H1 (cell line): ENCODE results near the gene ZMIZ1. TPM values are rescaled to one million over a fixed set of nuclear protein-coding genes. Genes with fewer than 3 reads are reported as not detected.
A peak's percentile ranks its signal among the peaks of the same experiment; 100 is the strongest.

ENCODE experiments used
- CTCF ChIA-PET: fragments of 300-600 bp; sonication (Branson Sonifier 250); formaldehyde crosslinking; loops from one replicate; lab custom pipeline; 2021; ENCODE audit not compliant: partially characterized antibody; lab: Charles Lee
- POLR2A ChIA-PET: fragments of 300-600 bp; sonication (Branson Sonifier 250); formaldehyde crosslinking; loops from one replicate; lab custom pipeline; 2021; ENCODE audit warnings: inconsistent platforms; ENCODE audit not compliant: partially characterized antibody; lab: Charles Lee
- DNase-seq, 2 experiments: peaks; one replicate each; pipeline versions ENCODE4 v3.0.0 to v3.0.0-alpha.2; 2010 to 2022; ENCODE audit warnings: low spot score in 2 of 2, low read depth in 1 of 2, mixed read lengths in 1 of 2
- FAIRE-seq: peaks from 2 replicates; lab custom pipeline; 2011; peaks lifted over from hg19 to GRCh38; lab: Jason Lieb, UNC
- H2AFZ ChIP-seq: 2 replicates; pipeline ENCODE4 v1.8.1; 2012; ENCODE audit warnings: low read length, inconsistent platforms
- H2AK5ac ChIP-seq: 2 replicates; pipeline ENCODE4 v1.6.1; 2013; ENCODE audit warnings: low read depth, low read length
- H2BK120ac ChIP-seq: replicated peaks from 2 replicates; pipeline ENCODE3; 2013; ENCODE audit warnings: low read depth, low read length, inconsistent platforms
- H2BK12ac ChIP-seq: 2 replicates; pipeline ENCODE4 v1.6.1; 2013; ENCODE audit warnings: low read depth, low read length
- H2BK15ac ChIP-seq: 2 replicates; pipeline ENCODE4 v1.6.1; 2013; ENCODE audit warnings: low read length
- H2BK20ac ChIP-seq: 2 replicates; pipeline ENCODE4 v1.6.1; 2013; ENCODE audit warnings: low read length
- H2BK5ac ChIP-seq: 2 replicates; pipeline ENCODE4 v1.6.1; 2013; ENCODE audit warnings: low read depth, low read length
- H3K14ac ChIP-seq: 2 replicates; pipeline ENCODE4 v1.6.1; 2013; ENCODE audit warnings: inconsistent platforms; ENCODE audit not compliant: insufficient read length
- H3K18ac ChIP-seq: 2 replicates; pipeline ENCODE4 v1.6.1; 2013; ENCODE audit warnings: low read length; ENCODE audit errors: extremely low read depth
- H3K23ac ChIP-seq: 2 replicates; pipeline ENCODE4 v1.6.1; 2013; ENCODE audit warnings: inconsistent platforms; ENCODE audit not compliant: insufficient read length
- H3K23me2 ChIP-seq: 2 replicates; pipeline ENCODE4 v1.6.1; 2013; ENCODE audit warnings: low read depth, low read length
- H3K27ac ChIP-seq: 2 replicates; pipeline ENCODE4 v1.6.1; 2011; ENCODE audit warnings: low read depth, low read length, inconsistent platforms
- H3K27me3 ChIP-seq, 4 experiments: replicated peaks in 1 of 4; 1 replicate in 1 of 4; 2 replicates in 3 of 4; pipeline versions ENCODE4 v1.6.1 to v1.8.1; 2011 to 2013; ENCODE audit warnings: low read length in 3 of 4, mild to moderate bottlenecking in 3 of 4, inconsistent platforms in 2 of 4, mixed read lengths in 2 of 4, moderate library complexity in 1 of 4; ENCODE audit not compliant: control insufficient read depth in 3 of 4, insufficient read depth in 3 of 4; ENCODE audit errors: extremely low read depth in 1 of 4
- H3K36me3 ChIP-seq, 4 experiments: 2 replicates each; pipeline versions ENCODE4 v1.6.1 to v1.8.1; 2011 to 2013; ENCODE audit warnings: mild to moderate bottlenecking in 4 of 4, low read length in 3 of 4, moderate library complexity in 2 of 4, control low read depth in 1 of 4, inconsistent platforms in 1 of 4; ENCODE audit not compliant: insufficient read depth in 4 of 4, control insufficient read depth in 2 of 4
- H3K4ac ChIP-seq: replicated peaks from 2 replicates; pipeline ENCODE3; 2013; ENCODE audit warnings: low read length, low read depth, mixed read lengths, inconsistent platforms; ENCODE audit not compliant: insufficient read length
- H3K4me1 ChIP-seq, 4 experiments: replicated peaks in 1 of 4; 1 replicate in 1 of 4; 2 replicates in 3 of 4; pipeline versions ENCODE4 v1.6.1 to v1.8.1; 2011 to 2013; ENCODE audit warnings: low read length in 3 of 4, inconsistent platforms in 2 of 4, mixed read lengths in 1 of 4; ENCODE audit not compliant: insufficient read depth in 4 of 4, control insufficient read depth in 3 of 4
- H3K4me2 ChIP-seq, 2 experiments: 2 replicates each; pipeline versions ENCODE4 v1.6.1 to v1.8.1; 2011 to 2013; ENCODE audit warnings: low read depth in 2 of 2, low read length in 2 of 2, control low read depth in 1 of 2, inconsistent platforms in 1 of 2, mild to moderate bottlenecking in 1 of 2; ENCODE audit not compliant: insufficient read depth in 1 of 2
- H3K4me3 ChIP-seq, 4 experiments: fragments of 200-600, 300-600 bp in 1 of 4; sonication (generic), shearing (Covaris generic), sonication (Bioruptor Twin) in 1 of 4; 2 replicates each; pipeline versions ENCODE4 v1.5.1 to v1.8.1; 2011 to 2016; ENCODE audit warnings: low read length in 4 of 4, low read depth in 3 of 4, control low read depth in 2 of 4, inconsistent platforms in 2 of 4, mild to moderate bottlenecking in 2 of 4, mixed read lengths in 1 of 4, moderate library complexity in 1 of 4; ENCODE audit not compliant: insufficient read depth in 2 of 4; ENCODE audit errors: extremely low read depth in 1 of 4
- H3K56ac ChIP-seq: replicated peaks from 2 replicates; pipeline ENCODE3; 2013; ENCODE audit warnings: low read depth, mild to moderate bottlenecking, mixed read lengths, low read length, inconsistent platforms; ENCODE audit not compliant: insufficient read length
- H3K79me1 ChIP-seq: 2 replicates; pipeline ENCODE4 v1.6.1; 2013; ENCODE audit warnings: low read depth, low read length, control low read depth
- H3K79me2 ChIP-seq, 2 experiments: 2 replicates each; pipeline versions ENCODE4 v1.6.1 to v1.8.1; 2012 to 2013; ENCODE audit warnings: low read length in 2 of 2, mild to moderate bottlenecking in 2 of 2, inconsistent platforms in 1 of 2; ENCODE audit not compliant: insufficient read depth in 2 of 2, control insufficient read depth in 1 of 2
- H3K9ac ChIP-seq, 4 experiments: replicated peaks in 1 of 4; 1 replicate in 1 of 4; 2 replicates in 3 of 4; pipeline versions ENCODE4 v1.6.1 to v1.8.1; 2011 to 2013; ENCODE audit warnings: low read depth in 3 of 4, low read length in 3 of 4, control low read depth in 2 of 4, mild to moderate bottlenecking in 2 of 4, moderate library complexity in 2 of 4, inconsistent platforms in 1 of 4; ENCODE audit errors: extremely low read depth in 1 of 4
- H3K9me3 ChIP-seq, 2 experiments: 2 replicates each; pipeline versions ENCODE4 v1.6.1 to v1.8.1; 2012 to 2013; ENCODE audit warnings: mild to moderate bottlenecking in 2 of 2, moderate library complexity in 2 of 2, control low read depth in 1 of 2, inconsistent platforms in 1 of 2, low read depth in 1 of 2, low read length in 1 of 2, mixed read lengths in 1 of 2; ENCODE audit not compliant: insufficient read depth in 2 of 2
- H4K20me1 ChIP-seq, 2 experiments: replicated peaks in 1 of 2; 2 replicates each; pipeline versions ENCODE3 to v1.8.1; 2011 to 2013; ENCODE audit warnings: inconsistent platforms in 2 of 2, low read length in 2 of 2, mild to moderate bottlenecking in 1 of 2; ENCODE audit not compliant: insufficient read depth in 2 of 2, control insufficient read depth in 1 of 2
- H4K5ac ChIP-seq: 2 replicates; pipeline ENCODE4 v1.6.1; 2013; ENCODE audit warnings: low read length, low read depth, mixed read lengths, inconsistent platforms; ENCODE audit not compliant: insufficient read length
- H4K8ac ChIP-seq: 2 replicates; pipeline ENCODE4 v1.8.0; 2013; ENCODE audit warnings: mild to moderate bottlenecking, moderate library complexity, low read length, inconsistent platforms; ENCODE audit not compliant: insufficient read depth; ENCODE audit errors: extremely low read depth
- H4K91ac ChIP-seq: replicated peaks from 2 replicates; pipeline ENCODE3; 2013; ENCODE audit warnings: low read length, mixed read lengths, inconsistent platforms; ENCODE audit not compliant: insufficient read length
- ATF2 ChIP-seq: IDR thresholded peaks from 2 replicates; pipeline ENCODE4 v1.6.1; 2012; ENCODE audit warnings: low read length, inconsistent platforms
- BCL11A ChIP-seq, 2 experiments: IDR thresholded peaks; one replicate each; pipeline ENCODE4 v1.6.1; 2011; ENCODE audit warnings: low read depth in 2 of 2, low read length in 2 of 2, mild to moderate bottlenecking in 2 of 2
- CTBP2 ChIP-seq: IDR thresholded peaks from 2 replicates; pipeline ENCODE4 v1.7.0; 2011; ENCODE audit warnings: borderline replicate concordance, mild to moderate bottlenecking, moderate library complexity, mixed read lengths, low read length; ENCODE audit not compliant: insufficient read depth, insufficient read length
- GTF2F1 ChIP-seq: IDR thresholded peaks from 2 replicates; pipeline ENCODE4 v1.6.1; 2012; ENCODE audit warnings: low read depth, low read length, improper control_type of control experiment, borderline replicate concordance
- RXRA ChIP-seq: IDR thresholded peaks from 2 replicates; pipeline ENCODE4 v1.6.1; 2011; ENCODE audit warnings: low read depth, mild to moderate bottlenecking, low read length, moderate library complexity; ENCODE audit not compliant: insufficient read depth
- SIX5 ChIP-seq: IDR thresholded peaks from 2 replicates; pipeline ENCODE4 v1.6.1; 2011; ENCODE audit warnings: mild to moderate bottlenecking, low read depth, low read length
- SP2 ChIP-seq: IDR thresholded peaks from 2 replicates; pipeline ENCODE4 v1.6.1; 2012; ENCODE audit warnings: mild to moderate bottlenecking, low read length, inconsistent platforms
- WGBS, 2 experiments: shearing (Covaris generic) in 1 of 2; methylation state at CpG; one replicate each; pipeline versions ENCODE4 v1.1.6 to v1.1.7; 2013 to 2015; ENCODE audit warnings: low lambda C conversion rate in 2 of 2, mixed read lengths in 2 of 2, inconsistent platforms in 1 of 2, low coverage in 1 of 2, missing lambda C conversion rate in 1 of 2; ENCODE audit not compliant: insufficient replicate concordance in 2 of 2, insufficient coverage in 1 of 2, insufficient read length in 1 of 2; ENCODE audit errors: extremely low coverage in 1 of 2, missing lambda C conversion rate in 1 of 2; 5-methylcytosine and 5-hydroxymethylcytosine counted together
- polyA plus RNA-seq, 7 experiments: library from polyadenylated mRNA; depleted of rRNA in 3 of 7; stranded (reverse) in 5 of 7; unstranded in 2 of 7; fragments of >200 nt in 5 of 7; fragments of 200-250 nt in 2 of 7; gene quantifications; 1 replicate in 5 of 7; 2 replicates in 1 of 7; 4 replicates in 1 of 7; pipeline versions ENCODE4 v1.2.1 to v1.2.3, GENCODE V29; 2011 to 2013; ENCODE audit warnings: missing spikeins in 2 of 7, mixed read lengths in 2 of 7
- total RNA-seq: library from RNA; stranded (reverse); fragmentation: NEBNext Ultra II Directional; extraction: Animal tissue kit (Norgen Biotek cat#: 25700); gene quantifications from 2 replicates; pipeline ENCODE4 v1.2.1, GENCODE V29; 2021

ZMIZ1 gene
- total and polyA plus RNA-seq, 2 of the 8 experiments (the other 6 are each of a cell fraction or from before 2014, with no cell fraction given) = 8.1 to 28.0 TPM

GRCh38 chr10:79287973-79288723 lies 219.4 kb downstream of the ZMIZ1 start:
- no peak overlapping the region for H2BK15ac ChIP-seq
- H3K79me2 ChIP-seq = no peaks in the 10 kb centered on the region
- peaks cover 0 to 4% (median 0%) of the 10 kb centered on the region in 4 experiments; a peak in 1 of 8 replicates for H3K36me3 ChIP-seq
- H3K14ac ChIP-seq = no peak overlapping the region
- H2BK12ac ChIP-seq = no peak overlapping the region
- H2BK120ac ChIP-seq = no peak overlapping the region
- no peak overlapping the region for H2BK20ac ChIP-seq
- 82% methylated on average over 13 of the region's 15 CpGs; no CpG with 5 or more reads in 1 of the 2 experiments for WGBS, 2 experiments
- H4K5ac ChIP-seq = no peak overlapping the region
- H3K23me2 ChIP-seq = no peaks in the 10 kb centered on the region
- no peak overlapping the region for H2BK5ac ChIP-seq
- H3K4me2 ChIP-seq = no peak overlapping the region
- no peak overlapping the region for H3K4ac ChIP-seq
- H4K8ac ChIP-seq = peak overlapping the region; percentile 48
- no peak overlapping the region for H3K27ac ChIP-seq
- H3K18ac ChIP-seq = no peak overlapping the region
- no peaks in the 10 kb centered on the region for H3K79me1 ChIP-seq
- H3K27me3 ChIP-seq = no peaks in the 10 kb centered on the region
- no peak overlapping the region for H3K23ac ChIP-seq
- H4K91ac ChIP-seq = no peak overlapping the region
- no peak overlapping the region for H3K4me3 ChIP-seq
- ChIA-PET CTCF (no interaction called here), POLR2A (interaction anchor here (1.1 kb wide), 1 partner anchor 12 kb away, joined by 3 read pairs; no protein-coding TSS in a partner anchor)
- H3K56ac ChIP-seq = no peak overlapping the region
- H3K9ac ChIP-seq = no peak overlapping the region
- no peaks in the 10 kb centered on the region; a peak in 2 of 7 replicates for H3K4me1 ChIP-seq
- peaks cover 2 to 9% of the 10 kb centered on the region in 2 experiments for H4K20me1 ChIP-seq
- FAIRE-seq (no peak), DNase-seq (no peak)
- no peaks in the 10 kb centered on the region for H3K9me3 ChIP-seq
- no peak overlapping the region for H2AK5ac ChIP-seq
- no peak overlapping the region for H2AFZ ChIP-seq
- no peak for TF ChIP-seq CTBP2
- TF ChIP-seq GTF2F1 = no peak
- TF ChIP-seq RXRA = no peak
- no peak for TF ChIP-seq SIX5
- no peak for TF ChIP-seq BCL11A (IDR thresholded peaks at IDR 0.05; ENCODE audit: low read depth in 2 of 2, low read length in 2 of 2)
- TF ChIP-seq ATF2 = no peak
- TF ChIP-seq SP2 = no peak
